ENCODE results near the gene LZTR1.
"Not testable (repeated sequence)": the region's sequence is repeated elsewhere in the genome, so short reads cannot be mapped to it uniquely, and the experiment has no call there.

LZTR1 gene

GRCh38 chr22:20998411-20999336, 16.6 kb downstream of the LZTR1 start:
- DNase-seq = no peak

GRCh38 chr22:20999350-21000206, 17.5 kb downstream of the LZTR1 start:
- DNase-seq = no peak

- no peak for DNase-seq
Observed at GRCh38 chr22:21000207-21000986, 18.3 kb downstream of the LZTR1 start.

GRCh38 chr22:21000987-21001600, 19.0 kb downstream of the LZTR1 start:
- no peak for DNase-seq

GRCh38 chr22:21001601-21002325, 19.7 kb downstream of the LZTR1 start, which contains the start of gene THAP7:
TSS of gene THAP7 (minus strand) at chr22:21002118. CDS start at chr22:21001911, 207 bp downstream.
- DNase-seq = peak; percentile 95

- DNase-seq = no peak
Observed at GRCh38 chr22:21003782-21004181, 21.7 kb downstream of the LZTR1 start.

- DNase-seq = not testable (repeated sequence)
Observed at GRCh38 chr22:21009208-21009607, 27.1 kb downstream of the LZTR1 start.

GRCh38 chr22:21009638-21010425, 27.7 kb downstream of the LZTR1 start:
- DNase-seq = no peak

GRCh38 chr22:21010426-21011113, 28.5 kb downstream of the LZTR1 start:
- no peak for DNase-seq

GRCh38 chr22:21012446-21013407, 30.6 kb downstream of the LZTR1 start:
- no peak for DNase-seq

GRCh38 chr22:21013657-21014201, 31.6 kb downstream of the LZTR1 start:
- DNase-seq = no peak

- DNase-seq = peak; percentile 87
Observed at GRCh38 chr22:21014202-21014725, 32.2 kb downstream of the LZTR1 start.

GRCh38 chr22:21014726-21015465, 32.8 kb downstream of the LZTR1 start, which contains the start of gene P2RX6:
TSS of gene P2RX6 (plus strand) at chr22:21015165. CDS start at chr22:21015175, 10 bp downstream.
- no peak for DNase-seq

- no peak for DNase-seq
Observed at GRCh38 chr22:21015466-21016006, 33.4 kb downstream of the LZTR1 start.

- no peak for DNase-seq
Observed at GRCh38 chr22:21016644-21017420, 34.7 kb downstream of the LZTR1 start.

- no peak for DNase-seq
Observed at GRCh38 chr22:21018314-21018713, 36.2 kb downstream of the LZTR1 start.
